GM19193 (cell line): Measurements from ENCODE around the gene IFITM10.

Experiments used
- POLR2A ChIP-seq: IDR thresholded peaks from 4 replicates; pipeline ENCODE4 v1.6.1; 2011; ENCODE audit not compliant: insufficient read depth, insufficient read length; ENCODE audit errors: extremely low read depth

Gene IFITM10

GRCh38 chr11:1731451-1732059 lies 18.8 kb downstream of the IFITM10 start:
- no peak for TF ChIP-seq POLR2A

- TF ChIP-seq POLR2A = no peak
These were observed 20.3 kb downstream of the IFITM10 start for GRCh38 chr11:1730059-1730629.

- no peak for TF ChIP-seq POLR2A
These were observed 20.7 kb downstream of the IFITM10 start for GRCh38 chr11:1729692-1730011.

- no peak for TF ChIP-seq POLR2A
These were observed 21.3 kb downstream of the IFITM10 start for GRCh38 chr11:1728931-1729691.

- TF ChIP-seq POLR2A = no peak
These were observed 22.1 kb downstream of the IFITM10 start for GRCh38 chr11:1728301-1728700.

- TF ChIP-seq POLR2A = no peak
These were observed 22.5 kb downstream of the IFITM10 start for GRCh38 chr11:1727861-1728260.

- no peak for TF ChIP-seq POLR2A
These were observed 23.2 kb downstream of the IFITM10 start for GRCh38 chr11:1727096-1727690.

GRCh38 chr11:1719781-1720180 lies 30.6 kb downstream of the IFITM10 start:
- no peak for TF ChIP-seq POLR2A

GRCh38 chr11:1718326-1718725 lies 32.1 kb downstream of the IFITM10 start:
- no peak for TF ChIP-seq POLR2A

- TF ChIP-seq POLR2A = no peak
These were observed 32.6 kb downstream of the IFITM10 start for GRCh38 chr11:1717745-1718144.

GRCh38 chr11:1714908-1715885 lies 35.2 kb downstream of the IFITM10 start:
- TF ChIP-seq POLR2A = no peak

GRCh38 chr11:1708716-1709115 lies 41.7 kb downstream of the IFITM10 start:
- no peak for TF ChIP-seq POLR2A

- TF ChIP-seq POLR2A = no peak
These were observed 42.6 kb downstream of the IFITM10 start for GRCh38 chr11:1707751-1708150.

- TF ChIP-seq POLR2A = no peak
These were observed 43.6 kb downstream of the IFITM10 start for GRCh38 chr11:1706634-1707400.

- no peak for TF ChIP-seq POLR2A
These were observed 45.0 kb downstream of the IFITM10 start for GRCh38 chr11:1705126-1706052.
